Cardiac fibroblast (primary cell): ENCODE data around the gene SYNPO2.
"Not testable (repeated sequence)": the region's sequence is repeated elsewhere in the genome, so short reads cannot be mapped to it uniquely, and the experiment has no call there.

Source experiments
- DNase-seq, 2 donors: peaks; one replicate each; pipeline versions ENCODE4 v3.0.0 to v3.0.0-alpha.2; 2010; ENCODE audit warnings: low read depth in 2 of 2
- H3K4me3 ChIP-seq, 2 donors: replicated peaks in 1 of 2; 1 replicate in 1 of 2; 2 replicates in 1 of 2; pipeline ENCODE4 v1.5.1; 2011; ENCODE audit warnings: low read depth in 2 of 2, low read length in 2 of 2, mild to moderate bottlenecking in 2 of 2, moderate library complexity in 1 of 2
- TF ChIP-seq, protein P1 (sequence below): IDR thresholded peaks from one replicate; pipeline ENCODE4 v1.5.1; 2011; ENCODE audit warnings: low read depth, mild to moderate bottlenecking, low read length, inconsistent platforms

Gene SYNPO2

DNA sequence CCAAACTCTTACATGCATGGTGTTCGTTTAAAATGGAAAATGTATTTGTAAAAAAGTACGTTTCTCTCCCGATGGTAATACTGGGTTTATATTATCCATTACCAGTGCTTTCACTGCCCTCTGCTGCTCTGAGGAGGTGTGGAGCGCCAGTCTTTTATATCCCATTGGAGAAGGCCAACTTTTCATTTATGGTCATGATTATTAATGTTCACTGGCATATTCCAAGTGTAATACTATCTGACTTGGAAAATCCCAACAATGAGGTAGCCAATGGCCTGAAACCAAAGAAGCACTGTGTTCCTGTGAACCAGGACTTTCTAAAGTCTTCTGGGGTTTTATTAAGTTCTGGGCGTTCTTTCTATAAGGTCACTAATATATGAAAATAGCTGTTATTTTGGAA is 80.7 kb downstream of the SYNPO2 start:
- DNase-seq: peak; percentile 77 to 81
- no peak overlapping the region for H3K4me3 ChIP-seq
- TF ChIP-seq, protein P1, sequence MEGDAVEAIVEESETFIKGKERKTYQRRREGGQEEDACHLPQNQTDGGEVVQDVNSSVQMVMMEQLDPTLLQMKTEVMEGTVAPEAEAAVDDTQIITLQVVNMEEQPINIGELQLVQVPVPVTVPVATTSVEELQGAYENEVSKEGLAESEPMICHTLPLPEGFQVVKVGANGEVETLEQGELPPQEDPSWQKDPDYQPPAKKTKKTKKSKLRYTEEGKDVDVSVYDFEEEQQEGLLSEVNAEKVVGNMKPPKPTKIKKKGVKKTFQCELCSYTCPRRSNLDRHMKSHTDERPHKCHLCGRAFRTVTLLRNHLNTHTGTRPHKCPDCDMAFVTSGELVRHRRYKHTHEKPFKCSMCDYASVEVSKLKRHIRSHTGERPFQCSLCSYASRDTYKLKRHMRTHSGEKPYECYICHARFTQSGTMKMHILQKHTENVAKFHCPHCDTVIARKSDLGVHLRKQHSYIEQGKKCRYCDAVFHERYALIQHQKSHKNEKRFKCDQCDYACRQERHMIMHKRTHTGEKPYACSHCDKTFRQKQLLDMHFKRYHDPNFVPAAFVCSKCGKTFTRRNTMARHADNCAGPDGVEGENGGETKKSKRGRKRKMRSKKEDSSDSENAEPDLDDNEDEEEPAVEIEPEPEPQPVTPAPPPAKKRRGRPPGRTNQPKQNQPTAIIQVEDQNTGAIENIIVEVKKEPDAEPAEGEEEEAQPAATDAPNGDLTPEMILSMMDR: peak; percentile 65

GRCh38 chr4:118972167-118972566 is 83.5 kb downstream of the SYNPO2 start:
- TF ChIP-seq, protein P1: no peak
- DNase-seq: no peak

GRCh38 chr4:118973295-118973694 is 84.6 kb downstream of the SYNPO2 start:
- DNase-seq: peak in 1 of 2 donors; percentile 43
- H3K4me3 ChIP-seq: no peak overlapping the region
- TF ChIP-seq, protein P1: no peak

More at GRCh38 chr4:118972167-118972566, 83.5 kb downstream of the SYNPO2 start:
- H3K4me3 ChIP-seq: no peak overlapping the region

GRCh38 chr4:118974758-118975157 is 86.1 kb downstream of the SYNPO2 start:
- DNase-seq: peak in 1 of 2 donors; percentile 85

GRCh38 chr4:118975449-118976192 is 87.0 kb downstream of the SYNPO2 start:
- TF ChIP-seq, protein P1: no peak
- DNase-seq: no peak
- no peak overlapping the region for H3K4me3 ChIP-seq

More at GRCh38 chr4:118974758-118975157, 86.1 kb downstream of the SYNPO2 start:
- TF ChIP-seq, protein P1: no peak
- H3K4me3 ChIP-seq: no peak overlapping the region

DNA sequence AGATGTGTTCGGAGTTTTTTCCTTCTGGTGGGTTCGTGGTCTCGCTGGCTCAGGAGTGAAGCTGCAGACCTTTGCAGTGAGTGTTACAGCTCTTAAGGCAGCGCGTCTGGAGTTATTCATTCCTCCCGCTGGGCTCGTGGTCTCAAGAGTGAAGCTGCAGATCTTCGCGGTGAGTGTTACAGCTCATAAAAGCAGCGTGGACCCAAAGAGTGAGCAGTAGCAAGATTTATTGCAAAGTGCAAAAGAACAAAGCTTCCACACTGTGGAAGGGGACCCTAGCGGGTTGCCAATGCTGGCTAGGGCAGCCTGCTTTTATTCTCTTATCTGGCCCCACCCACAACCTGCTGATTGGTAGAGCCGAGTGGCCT is 87.5 kb downstream of the SYNPO2 start:
- H3K4me3 ChIP-seq, DNase-seq: not testable (repeated sequence)

GRCh38 chr4:118977100-118977499 is 88.4 kb downstream of the SYNPO2 start:
- not testable (repeated sequence) for H3K4me3 ChIP-seq, DNase-seq

DNA sequence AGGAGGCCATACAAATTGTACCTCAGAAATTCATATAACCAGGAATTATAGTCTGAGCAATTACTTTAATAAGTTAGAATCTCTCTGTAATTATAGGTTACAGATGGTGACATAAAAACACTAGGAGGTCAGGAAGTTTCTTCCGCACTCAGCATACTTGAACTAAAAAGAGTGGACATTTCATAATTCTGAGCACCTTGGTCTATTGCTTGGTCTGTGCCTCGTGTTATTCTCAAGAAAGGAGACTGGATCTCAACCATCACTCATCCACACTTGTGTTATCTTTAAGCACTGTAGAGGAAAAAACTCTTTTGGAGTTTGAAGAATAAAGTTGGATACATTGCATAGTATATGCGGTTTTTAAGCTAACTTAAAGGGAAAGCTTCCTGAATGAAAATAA is 91.1 kb downstream of the SYNPO2 start:
- TF ChIP-seq, protein P1: no peak
- no peak overlapping the region for H3K4me3 ChIP-seq
- DNase-seq: no peak
